Adrenal gland (tissue), 12 donors: Measurements from ENCODE around the gene APCDD1L. TPM values are rescaled to one million over a fixed set of nuclear protein-coding genes. Genes with fewer than 3 reads are reported as not detected.
"Not testable (repeated sequence)": the region's sequence is repeated elsewhere in the genome, so short reads cannot be mapped to it uniquely, and the experiment has no call there.

Source experiments
- DNase-seq, 7 donors: peaks; one replicate each; pipeline ENCODE4 v3.0.0-alpha.2; 2019 to 2020
- H3K27ac ChIP-seq, 5 donors: fragments of 200-600 bp; sonication (generic) in 4 of 5; 1 replicate in 3 of 5; 2 replicates in 2 of 5; pipeline versions ENCODE4 v1.5.1 to v1.8.0; 2016 to 2020; ENCODE audit warnings: mild to moderate bottlenecking in 1 of 5
- H3K27me3 ChIP-seq: fragments of 200-600 bp; 2 replicates; pipeline ENCODE4 v1.8.0; 2021
- H3K36me3 ChIP-seq, 2 donors: fragments of 200-600 bp; replicated peaks in 1 of 2; 1 replicate in 1 of 2; 2 replicates in 1 of 2; pipeline versions ENCODE4 v1.5.1 to v1.8.0; 2018 to 2022
- H3K4me1 ChIP-seq, 2 donors: fragments of 200-600 bp; replicated peaks in 1 of 2; 1 replicate in 1 of 2; 2 replicates in 1 of 2; pipeline versions ENCODE4 v1.5.1 to v1.8.0; 2018 to 2021
- H3K4me3 ChIP-seq, 4 donors: fragments of 200-600 bp; sonication (generic) in 3 of 4; one replicate each; pipeline ENCODE4 v1.5.1; 2016 to 2018
- H3K9me3 ChIP-seq, 3 donors: fragments of 200-600 bp; sonication (generic) in 1 of 3; replicated peaks in 1 of 3; 1 replicate in 2 of 3; 2 replicates in 1 of 3; pipeline versions ENCODE4 v1.5.1 to v1.8.0; 2016 to 2021
- CTCF ChIP-seq, 6 experiments: fragments of 450-650 bp in 4 of 6; fragments of 200-600 bp in 2 of 6; sonication (generic) in 1 of 6; IDR thresholded peaks; 1 replicate in 5 of 6; 2 replicates in 1 of 6; pipeline versions ENCODE4 v1.5.1 to v1.8.0; 2016 to 2021; ENCODE audit warnings: antibody characterized with exemption in 6 of 6, mild to moderate bottlenecking in 2 of 6, moderate library complexity in 1 of 6
- POLR2A ChIP-seq, 2 donors: fragments of 450-650 bp; IDR thresholded peaks; one replicate each; pipeline ENCODE4 v1.6.1; 2017; ENCODE audit warnings: antibody characterized with exemption in 2 of 2, mild to moderate bottlenecking in 2 of 2, moderate library complexity in 1 of 2
- WGBS, 4 donors: extraction: QIAGEN DNeasy Blood & Tissue Kit in 2 of 4; methylation state at CpG; one replicate each; pipeline versions ENCODE4 v1.1.5 to v1.1.7; 2013 to 2017; 5-methylcytosine and 5-hydroxymethylcytosine counted together
- intact Hi-C, 2 donors: fragments of 100-400 bp; cut with DNase I; formaldehyde crosslinking; loops; one replicate each; pipeline versions ENCODE4 v1.14.1 to v1.15.0; 2022 to 2023
- polyA plus RNA-seq, 3 donors: library from polyadenylated mRNA; stranded (reverse); fragments of 200-250 nt in 2 of 3; fragments of 350-450 nt in 1 of 3; fragmentation: Illumina TruSeq in 1 of 3; extraction: RNeasy Lipid Tissue Mini Kit (QIAGEN cat#74804) in 1 of 3; gene quantifications; one replicate each; pipeline ENCODE4 v1.2.3, GENCODE V29; 2013 to 2014
- total RNA-seq, 9 donors: library from RNA; depleted of rRNA in 4 of 9; stranded (reverse); fragments of >200 nt in 4 of 9; fragments of 120-200 nt in 1 of 9; fragmentation: NEBNext Ultra II Directional in 1 of 9; extraction: Animal tissue kit (Norgen Biotek cat#: 25700) in 1 of 9; gene quantifications; one replicate each; pipeline versions ENCODE4 v1.1.0 to v1.2.4, GENCODE V29; 2013 to 2023
- donor health status: healthy with polysubstance abuse.
- donor health status: Bipolar disorder and iron deficiency.
- donor health status: DM: yes; HTN: yes; CAD: no.
- donor health status: DM: no; HTN: no; CAD: no.
- donor health status: DM: no; HTN: no; CAD: no.
- donor health status: DM: yes; HTN: yes; CAD: no.

Gene APCDD1L
- total and polyA plus RNA-seq, 12 donors = 0.06 to 0.96 (median 0.27) TPM; not detected in 4

- TF ChIP-seq CTCF (IDR thresholded peaks at IDR 0.05) (no peak), POLR2A (IDR thresholded peaks at IDR 0.05) (no peak)
- H3K36me3 ChIP-seq = no peaks in the 10 kb centered on the region
- H3K9me3 ChIP-seq = no peaks in the 10 kb centered on the region
- no peaks in the 10 kb centered on the region for H3K27me3 ChIP-seq
- no peak overlapping the region for H3K27ac ChIP-seq
- DNase-seq = no peak
- no peak overlapping the region for H3K4me3 ChIP-seq
- WGBS, 4 donors = 96 to 100% (median 99%) methylated on average over 1 of the region's 1 CpG
- H3K4me1 ChIP-seq = peaks cover 5 to 25% of the 10 kb centered on the region in 2 donors
- intact Hi-C loops = no loop called here
These were observed 99.1 kb downstream of the APCDD1L start for GRCh38 chr20:58416057-58416456.

GRCh38 chr20:58414786-58415185 is 100.4 kb downstream of the APCDD1L start:
- DNase-seq, H3K36me3 ChIP-seq, H3K27ac ChIP-seq, H3K27me3 ChIP-seq, H3K9me3 ChIP-seq, H3K4me3 ChIP-seq, intact Hi-C loops: not testable (repeated sequence)
- 98 to 100% (median 99%) methylated on average over 6 to 25 of the region's 26 CpGs for WGBS, 4 donors
- H3K4me1 ChIP-seq = peaks cover 5 to 25% of the 10 kb centered on the region in 2 donors

- DNase-seq, H3K4me3 ChIP-seq, H3K27ac ChIP-seq, intact Hi-C loops, H3K9me3 ChIP-seq, H3K36me3 ChIP-seq, H3K27me3 ChIP-seq: not testable (repeated sequence)
- 99 to 100% methylated on average over 1 to 20 of the region's 35 CpGs; no CpG with 5 or more reads in 2 of the 4 donors for WGBS, 4 donors
- peaks cover 7 to 28% of the 10 kb centered on the region in 2 donors for H3K4me1 ChIP-seq
These were observed 101.0 kb downstream of the APCDD1L start for GRCh38 chr20:58414216-58414615.

Other genes starting within 250 kb of the APCDD1L start
- gene RAB22A, start 205.7 kb downstream of the APCDD1L start, total RNA-seq = 10 to 100 TPM; 22.4 to 46.3 (median 28.8) TPM
- 10 to 100 TPM in 1 of 3 donors, 1 to 10 TPM in 2; 6.7 to 31.9 (median 8.0) TPM for gene RAB22A, start 205.7 kb downstream of the APCDD1L start, polyA plus RNA-seq
- gene VAPB, start 126.2 kb downstream of the APCDD1L start, total RNA-seq = 100 to 1,000 TPM in 1 of 9 donors, 10 to 100 TPM in 8; 24.6 to 103 (median 41.3) TPM
- 100 to 1,000 TPM in 1 of 3 donors, 10 to 100 TPM in 2; 27.0 to 162 (median 33.9) TPM for gene VAPB, start 126.2 kb downstream of the APCDD1L start, polyA plus RNA-seq
- 10 to 100 TPM; 29.3 to 65.2 (median 36.6) TPM for gene STX16, start 135.9 kb upstream of the APCDD1L start, total RNA-seq
- gene STX16, start 135.9 kb upstream of the APCDD1L start, polyA plus RNA-seq = 100 to 1,000 TPM in 1 of 3 donors, 10 to 100 TPM in 2; 33.4 to 134 (median 82.5) TPM
- 10 to 100 TPM; 16.1 to 63.5 (median 33.2) TPM for gene NPEPL1, start 177.4 kb upstream of the APCDD1L start, total RNA-seq
- 100 to 1,000 TPM in 2 of 3 donors, 1 to 10 TPM in 1; 9.3 to 158 (median 104) TPM for gene NPEPL1, start 177.4 kb upstream of the APCDD1L start, polyA plus RNA-seq